ENCODE measurements around the gene SLC6A3. TPM values are rescaled to one million over a fixed set of nuclear protein-coding genes. Genes with fewer than 3 reads are reported as not detected.

SLC6A3 gene
- total RNA-seq, 1 donor from 2014 or later, result not detected

DNA sequence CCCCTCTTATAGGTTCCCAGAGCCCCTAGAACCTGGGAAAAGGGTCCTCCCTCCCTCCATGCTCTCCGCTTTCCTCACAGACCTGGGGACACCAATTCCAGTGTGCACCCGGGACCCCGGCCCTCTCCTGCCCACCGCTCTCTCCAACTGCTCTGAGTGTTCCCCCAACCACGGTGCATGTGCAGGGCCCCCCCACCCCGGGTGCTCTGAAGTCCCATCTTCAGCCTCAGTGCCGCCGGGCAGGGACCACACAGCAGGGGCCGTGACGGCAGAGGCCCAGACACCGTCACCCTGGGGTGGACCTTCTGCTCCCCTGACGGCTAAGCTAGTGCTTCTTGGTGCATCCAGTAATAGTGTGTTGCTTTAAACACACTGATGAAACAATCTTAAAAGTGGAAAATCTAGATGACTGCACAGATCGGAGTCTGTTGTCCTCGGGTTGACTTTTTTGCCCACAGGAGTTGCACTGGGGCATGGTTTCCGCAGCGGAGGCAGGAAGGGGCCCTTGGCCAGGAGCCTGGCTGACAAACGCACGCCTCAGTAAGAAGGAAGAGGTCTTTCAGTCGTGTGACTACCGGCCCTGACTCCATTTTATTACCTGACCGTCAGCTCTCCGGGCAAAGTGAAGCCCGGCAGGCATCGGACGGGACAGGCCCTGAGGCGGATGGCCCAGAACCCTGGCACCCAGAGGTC is 36.2 kb upstream of the SLC6A3 start:
- H3K9me3 Mint-ChIP-seq (ENCODE audit: unreplicated experiment), result no peaks in the 10 kb centered on the region
- H3K27me3 Mint-ChIP-seq (ENCODE audit: unreplicated experiment), result no peaks in the 10 kb centered on the region
- no peaks in the 10 kb centered on the region for H3K4me1 Mint-ChIP-seq (ENCODE audit: unreplicated experiment)
- no peak overlapping the region for H3K4me3 Mint-ChIP-seq (ENCODE audit: unreplicated experiment)
- H3K36me3 Mint-ChIP-seq (ENCODE audit: unreplicated experiment), result peaks cover 23% of the 10 kb centered on the region
- TF ChIP-seq, protein P1, sequence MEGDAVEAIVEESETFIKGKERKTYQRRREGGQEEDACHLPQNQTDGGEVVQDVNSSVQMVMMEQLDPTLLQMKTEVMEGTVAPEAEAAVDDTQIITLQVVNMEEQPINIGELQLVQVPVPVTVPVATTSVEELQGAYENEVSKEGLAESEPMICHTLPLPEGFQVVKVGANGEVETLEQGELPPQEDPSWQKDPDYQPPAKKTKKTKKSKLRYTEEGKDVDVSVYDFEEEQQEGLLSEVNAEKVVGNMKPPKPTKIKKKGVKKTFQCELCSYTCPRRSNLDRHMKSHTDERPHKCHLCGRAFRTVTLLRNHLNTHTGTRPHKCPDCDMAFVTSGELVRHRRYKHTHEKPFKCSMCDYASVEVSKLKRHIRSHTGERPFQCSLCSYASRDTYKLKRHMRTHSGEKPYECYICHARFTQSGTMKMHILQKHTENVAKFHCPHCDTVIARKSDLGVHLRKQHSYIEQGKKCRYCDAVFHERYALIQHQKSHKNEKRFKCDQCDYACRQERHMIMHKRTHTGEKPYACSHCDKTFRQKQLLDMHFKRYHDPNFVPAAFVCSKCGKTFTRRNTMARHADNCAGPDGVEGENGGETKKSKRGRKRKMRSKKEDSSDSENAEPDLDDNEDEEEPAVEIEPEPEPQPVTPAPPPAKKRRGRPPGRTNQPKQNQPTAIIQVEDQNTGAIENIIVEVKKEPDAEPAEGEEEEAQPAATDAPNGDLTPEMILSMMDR (IDR thresholded peaks at IDR 0.05), result no peak
- no peak for DNase-seq (ENCODE audit: extremely low spot score, unreplicated experiment)
- no peak overlapping the region for H3K27ac Mint-ChIP-seq (ENCODE audit: unreplicated experiment)

DNA sequence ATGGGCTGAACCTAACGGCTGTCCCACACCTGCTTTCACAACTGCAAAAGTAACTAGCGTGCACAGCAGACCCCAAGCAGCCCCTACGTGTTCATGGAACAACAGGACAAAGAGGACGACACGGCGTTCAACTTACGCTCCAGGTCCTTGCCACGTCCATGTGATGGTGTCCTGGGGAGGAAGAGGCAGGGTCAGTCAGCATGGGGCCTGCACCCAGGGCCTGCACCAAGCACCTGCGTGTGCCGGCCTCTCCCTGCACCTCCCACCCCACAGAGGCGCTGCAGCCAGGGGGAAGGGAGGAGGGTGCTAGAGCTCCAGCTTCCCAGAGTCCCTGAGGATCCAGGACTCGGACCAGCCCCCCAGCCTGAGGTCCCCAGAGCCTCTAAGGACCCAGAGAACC is 35.6 kb upstream of the SLC6A3 start:
- TF ChIP-seq, protein P1 (IDR thresholded peaks at IDR 0.05), result no peak
- Mint-ChIP-seq H3K36me3 (ENCODE audit: unreplicated experiment) (peaks cover 18% of the 10 kb centered on the region), H3K27ac (ENCODE audit: unreplicated experiment) (no peak overlapping the region), H3K27me3 (ENCODE audit: unreplicated experiment) (no peaks in the 10 kb centered on the region), H3K4me3 (ENCODE audit: unreplicated experiment) (no peak overlapping the region), H3K9me3 (ENCODE audit: unreplicated experiment) (no peaks in the 10 kb centered on the region), H3K4me1 (ENCODE audit: unreplicated experiment) (no peaks in the 10 kb centered on the region)
- no peak for DNase-seq (ENCODE audit: extremely low spot score, unreplicated experiment)

DNA sequence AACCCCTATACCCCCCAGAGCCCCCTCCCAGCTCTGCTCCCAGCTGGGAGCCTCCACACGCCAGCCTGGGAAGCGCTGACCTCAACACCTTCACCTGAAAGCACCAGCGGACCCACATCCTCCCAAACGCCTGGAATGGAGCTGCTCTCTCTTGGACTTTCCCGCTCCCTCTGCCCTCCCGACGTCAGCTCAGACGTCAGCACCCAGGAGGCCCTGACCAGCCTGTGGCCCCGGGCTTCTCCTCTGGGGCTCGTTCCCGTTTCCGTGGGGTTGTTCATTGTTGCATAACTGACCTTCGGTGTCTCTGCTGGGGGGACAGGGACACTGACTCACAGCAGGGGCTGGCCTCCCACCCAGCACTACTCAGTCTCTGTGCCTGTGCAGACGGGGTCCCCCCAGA is 35.0 kb upstream of the SLC6A3 start:
- H3K27me3 Mint-ChIP-seq (ENCODE audit: unreplicated experiment), result no peaks in the 10 kb centered on the region
- TF ChIP-seq, protein P1 (IDR thresholded peaks at IDR 0.05), result no peak
- DNase-seq (ENCODE audit: extremely low spot score, unreplicated experiment), result no peak
- no peak overlapping the region for H3K27ac Mint-ChIP-seq (ENCODE audit: unreplicated experiment)
- peaks cover 18% of the 10 kb centered on the region for H3K36me3 Mint-ChIP-seq (ENCODE audit: unreplicated experiment)
- H3K9me3 Mint-ChIP-seq (ENCODE audit: unreplicated experiment), result no peaks in the 10 kb centered on the region
- no peak overlapping the region for H3K4me3 Mint-ChIP-seq (ENCODE audit: unreplicated experiment)
- no peaks in the 10 kb centered on the region for H3K4me1 Mint-ChIP-seq (ENCODE audit: unreplicated experiment)

DNA sequence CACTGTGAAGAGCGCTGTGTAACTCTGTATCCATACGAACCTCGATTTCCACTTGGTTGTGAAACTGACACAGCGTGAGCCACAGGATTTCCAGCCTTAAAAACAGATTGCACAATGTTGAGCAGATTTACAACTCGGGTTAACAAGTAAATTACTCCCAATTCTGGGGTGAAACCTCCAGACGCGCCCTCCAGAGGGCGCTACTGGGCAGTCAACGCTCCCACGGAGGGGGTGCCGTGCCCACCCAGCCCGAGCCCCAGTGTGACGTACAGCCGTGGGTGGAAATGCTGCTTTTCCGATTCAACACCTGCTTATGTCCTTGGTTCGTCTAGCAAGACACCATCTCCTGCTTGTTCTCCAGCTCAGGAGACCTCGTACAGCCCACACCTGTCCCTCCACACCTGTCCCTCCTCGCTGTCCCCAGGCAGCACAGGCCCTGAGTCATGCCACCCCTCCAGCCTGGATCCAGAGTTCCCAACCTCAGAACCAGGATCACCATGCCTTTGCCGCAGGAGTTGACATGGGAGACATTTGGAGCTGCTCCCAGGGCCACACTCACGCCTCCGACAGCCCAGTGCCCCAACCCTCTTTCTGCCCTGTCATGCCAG is 34.4 kb upstream of the SLC6A3 start:
- Mint-ChIP-seq H3K9me3 (ENCODE audit: unreplicated experiment) (no peaks in the 10 kb centered on the region), H3K4me1 (ENCODE audit: unreplicated experiment) (no peaks in the 10 kb centered on the region), H3K36me3 (ENCODE audit: unreplicated experiment) (peaks cover 18% of the 10 kb centered on the region), H3K27me3 (ENCODE audit: unreplicated experiment) (no peaks in the 10 kb centered on the region), H3K27ac (ENCODE audit: unreplicated experiment) (no peak overlapping the region), H3K4me3 (ENCODE audit: unreplicated experiment) (no peak overlapping the region)
- DNase-seq (ENCODE audit: extremely low spot score, unreplicated experiment), result no peak
- TF ChIP-seq, protein P1 (IDR thresholded peaks at IDR 0.05), result peak; percentile 70

DNA sequence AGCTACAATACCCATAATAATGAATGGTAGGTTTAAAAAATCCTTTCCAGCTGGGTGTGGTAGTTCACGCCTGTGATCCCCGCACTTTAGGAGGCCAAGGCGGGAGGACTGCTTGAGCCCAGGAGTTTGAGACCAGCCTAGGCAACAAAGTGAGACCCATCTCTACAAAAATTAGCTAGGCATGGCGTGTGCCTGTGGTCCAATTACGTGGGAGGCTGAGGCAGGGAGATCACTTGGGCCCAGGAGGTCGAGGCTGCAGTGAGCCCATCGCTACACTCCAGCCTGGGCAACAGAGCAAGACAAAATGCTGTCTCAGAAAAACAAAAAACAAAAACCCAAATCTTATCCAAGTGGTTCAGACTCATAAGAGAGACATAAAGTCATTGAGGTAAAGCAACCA is 33.8 kb upstream of the SLC6A3 start:
- Mint-ChIP-seq H3K27me3 (ENCODE audit: unreplicated experiment) (no peaks in the 10 kb centered on the region), H3K27ac (ENCODE audit: unreplicated experiment) (no peak overlapping the region), H3K4me1 (ENCODE audit: unreplicated experiment) (no peaks in the 10 kb centered on the region), H3K9me3 (ENCODE audit: unreplicated experiment) (no peaks in the 10 kb centered on the region), H3K4me3 (ENCODE audit: unreplicated experiment) (no peak overlapping the region), H3K36me3 (ENCODE audit: unreplicated experiment) (peaks cover 20% of the 10 kb centered on the region)
- TF ChIP-seq, protein P1 (IDR thresholded peaks at IDR 0.05), result no peak
- no peak for DNase-seq (ENCODE audit: extremely low spot score, unreplicated experiment)
